Kidney epithelial cell (primary cell): ENCODE data around the gene UBQLN4. TPM values are rescaled to one million over a fixed set of nuclear protein-coding genes. Genes with fewer than 3 reads are reported as not detected.
A peak's percentile ranks its signal among the peaks of the same experiment; 100 is the strongest.

Source experiments
- DNase-seq: peaks from one replicate; pipeline ENCODE4 v3.0.0-alpha.2; 2010; ENCODE audit warnings: low read depth
- H3K27me3 ChIP-seq: 2 replicates; pipeline ENCODE4 v1.6.0; 2011; ENCODE audit warnings: low read length; ENCODE audit not compliant: control insufficient read depth, insufficient read depth
- H3K36me3 ChIP-seq: 2 replicates; pipeline ENCODE4 v1.5.1; 2011; ENCODE audit warnings: low read length; ENCODE audit not compliant: control insufficient read depth, insufficient read depth
- H3K4me3 ChIP-seq: 2 replicates; pipeline ENCODE4 v1.5.1; 2011; ENCODE audit warnings: low read depth, mild to moderate bottlenecking, control low read depth, low read length
- total RNA-seq: library from RNA; depleted of rRNA; stranded (reverse); fragments of >200 nt; gene quantifications from 2 replicates; pipeline ENCODE4 v1.2.3, GENCODE V29; 2015
- TF ChIP-seq, protein P1 (sequence below): IDR thresholded peaks from 2 replicates; pipeline ENCODE4 v1.5.1; 2011; ENCODE audit warnings: mild to moderate bottlenecking, moderate library complexity, low read length, control low read depth, inconsistent platforms; ENCODE audit not compliant: insufficient read depth, poor library complexity, severe bottlenecking

The UBQLN4 gene
- 28.2 and 30.5 TPM in 2 replicates for total RNA-seq

DNA sequence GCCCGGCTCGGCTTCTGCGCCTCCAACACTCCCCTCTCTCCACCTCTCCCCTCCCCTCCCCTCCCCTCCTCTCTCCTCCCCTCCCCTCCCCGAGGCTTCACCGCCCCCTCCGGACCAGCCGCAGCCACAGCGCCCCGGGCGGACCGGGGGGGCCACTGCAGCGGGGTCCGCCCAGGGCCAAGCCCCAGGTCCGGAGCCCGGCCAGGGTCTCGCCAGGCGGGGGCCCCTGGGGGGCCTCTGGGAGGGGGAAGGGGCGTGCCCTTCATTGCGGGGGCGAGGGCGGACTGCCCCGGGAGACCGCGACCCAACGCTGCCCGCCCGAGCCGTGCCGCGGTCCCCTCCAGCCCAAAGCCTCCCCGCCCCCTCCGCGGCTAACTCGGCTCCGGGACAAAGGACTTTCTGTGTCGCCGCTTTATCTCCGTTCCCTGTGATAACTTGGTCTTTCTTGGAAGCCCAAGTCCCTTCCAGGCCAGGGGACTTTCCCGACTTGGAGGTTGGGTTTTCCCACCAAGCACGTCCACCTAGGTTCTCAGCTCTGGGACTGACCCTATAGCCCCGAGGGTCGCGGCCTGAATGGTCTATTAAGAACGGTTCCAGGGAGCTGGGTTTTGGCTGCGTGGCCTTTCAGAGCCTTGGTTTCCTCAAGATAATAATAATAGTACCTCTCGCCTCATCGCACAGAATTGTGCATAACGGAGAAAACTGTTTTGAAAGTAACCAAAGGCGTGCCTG is at the start of gene UBQLN4:
Gene UBQLN4, minus strand, starts transcription at position 31 of the 732 bp plus-strand sequence. CDS start 97 bp downstream, outside the sequence.
- Histone ChIP-seq H3K36me3 (no peaks in the 10 kb centered on the region), H3K4me3 (peak within 1 kb of the TSS; percentile 76), H3K27me3 (no peaks in the 10 kb centered on the region)
- DNase-seq: no peak
- TF ChIP-seq, protein P1, sequence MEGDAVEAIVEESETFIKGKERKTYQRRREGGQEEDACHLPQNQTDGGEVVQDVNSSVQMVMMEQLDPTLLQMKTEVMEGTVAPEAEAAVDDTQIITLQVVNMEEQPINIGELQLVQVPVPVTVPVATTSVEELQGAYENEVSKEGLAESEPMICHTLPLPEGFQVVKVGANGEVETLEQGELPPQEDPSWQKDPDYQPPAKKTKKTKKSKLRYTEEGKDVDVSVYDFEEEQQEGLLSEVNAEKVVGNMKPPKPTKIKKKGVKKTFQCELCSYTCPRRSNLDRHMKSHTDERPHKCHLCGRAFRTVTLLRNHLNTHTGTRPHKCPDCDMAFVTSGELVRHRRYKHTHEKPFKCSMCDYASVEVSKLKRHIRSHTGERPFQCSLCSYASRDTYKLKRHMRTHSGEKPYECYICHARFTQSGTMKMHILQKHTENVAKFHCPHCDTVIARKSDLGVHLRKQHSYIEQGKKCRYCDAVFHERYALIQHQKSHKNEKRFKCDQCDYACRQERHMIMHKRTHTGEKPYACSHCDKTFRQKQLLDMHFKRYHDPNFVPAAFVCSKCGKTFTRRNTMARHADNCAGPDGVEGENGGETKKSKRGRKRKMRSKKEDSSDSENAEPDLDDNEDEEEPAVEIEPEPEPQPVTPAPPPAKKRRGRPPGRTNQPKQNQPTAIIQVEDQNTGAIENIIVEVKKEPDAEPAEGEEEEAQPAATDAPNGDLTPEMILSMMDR: peak; percentile 17

DNA sequence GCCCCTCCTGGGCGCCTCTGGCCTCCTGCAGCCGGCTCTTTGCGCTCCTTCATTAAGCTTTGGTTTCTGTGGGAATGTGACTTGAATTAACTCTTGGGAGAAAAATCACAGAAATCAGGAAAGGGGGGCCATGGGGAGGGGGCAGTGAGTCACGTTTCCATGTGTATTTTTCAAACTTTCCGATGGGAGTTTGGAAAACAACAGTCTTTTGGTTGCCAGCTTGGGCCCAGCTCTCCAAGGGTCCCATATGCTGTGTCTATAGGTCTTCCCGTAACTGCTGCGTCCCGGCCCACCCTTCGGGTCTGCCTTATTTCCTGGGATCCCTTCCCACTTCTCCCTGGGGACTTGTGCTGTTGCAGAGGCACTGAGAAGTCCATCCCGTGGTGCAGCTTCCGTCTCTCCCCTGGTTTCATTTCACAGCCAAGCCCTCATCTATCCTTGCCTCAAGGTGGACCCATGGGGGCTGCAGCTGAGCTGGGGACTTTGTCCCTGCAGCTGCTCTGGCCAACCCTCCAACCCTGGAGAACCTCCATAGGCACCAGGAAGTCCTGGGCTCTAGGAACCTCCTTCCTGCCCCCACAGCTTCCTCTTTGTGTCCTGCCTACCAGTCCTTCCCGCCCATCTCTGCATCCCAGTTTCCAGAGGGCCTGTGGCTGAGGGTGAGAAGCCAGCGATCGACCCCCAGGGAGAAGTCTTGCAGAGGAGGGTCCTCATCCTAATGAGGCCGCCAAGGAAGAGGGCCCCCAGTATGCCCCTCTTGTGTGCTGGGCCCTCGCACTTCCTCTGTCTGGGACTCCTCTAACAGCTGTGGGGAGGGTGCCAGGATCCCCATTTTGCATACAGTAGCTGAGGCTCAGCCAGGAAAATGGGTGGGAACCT is 49.3 kb upstream of the UBQLN4 start:
- DNase-seq: no peak
- H3K36me3 ChIP-seq: no peaks in the 10 kb centered on the region
- TF ChIP-seq, protein P1: no peak
- H3K4me3 ChIP-seq: no peak overlapping the region
- H3K27me3 ChIP-seq: no peaks in the 10 kb centered on the region

DNA sequence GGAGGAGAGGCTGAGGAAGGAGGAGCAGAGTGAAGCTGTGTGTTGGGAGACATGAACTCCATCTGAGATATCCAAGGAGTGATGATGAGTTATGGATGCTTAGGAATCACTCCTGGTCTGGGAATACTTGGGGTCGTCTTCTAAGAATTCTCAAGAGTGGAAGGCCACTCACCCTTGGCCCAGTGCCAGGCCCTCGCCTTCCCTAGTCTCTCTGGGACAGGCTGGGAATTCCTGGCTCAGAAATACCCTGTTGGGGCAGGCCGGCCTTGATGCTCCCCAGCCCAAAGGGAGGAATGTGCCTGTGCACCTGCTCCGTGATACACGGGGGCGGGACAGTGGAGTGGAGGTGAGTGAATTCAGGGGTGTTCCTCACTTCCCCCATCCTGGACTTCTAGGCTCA is 48.3 kb upstream of the UBQLN4 start:
- DNase-seq: no peak
- Histone ChIP-seq H3K4me3 (no peak overlapping the region), H3K27me3 (no peaks in the 10 kb centered on the region), H3K36me3 (no peaks in the 10 kb centered on the region)
- TF ChIP-seq, protein P1: no peak

DNA sequence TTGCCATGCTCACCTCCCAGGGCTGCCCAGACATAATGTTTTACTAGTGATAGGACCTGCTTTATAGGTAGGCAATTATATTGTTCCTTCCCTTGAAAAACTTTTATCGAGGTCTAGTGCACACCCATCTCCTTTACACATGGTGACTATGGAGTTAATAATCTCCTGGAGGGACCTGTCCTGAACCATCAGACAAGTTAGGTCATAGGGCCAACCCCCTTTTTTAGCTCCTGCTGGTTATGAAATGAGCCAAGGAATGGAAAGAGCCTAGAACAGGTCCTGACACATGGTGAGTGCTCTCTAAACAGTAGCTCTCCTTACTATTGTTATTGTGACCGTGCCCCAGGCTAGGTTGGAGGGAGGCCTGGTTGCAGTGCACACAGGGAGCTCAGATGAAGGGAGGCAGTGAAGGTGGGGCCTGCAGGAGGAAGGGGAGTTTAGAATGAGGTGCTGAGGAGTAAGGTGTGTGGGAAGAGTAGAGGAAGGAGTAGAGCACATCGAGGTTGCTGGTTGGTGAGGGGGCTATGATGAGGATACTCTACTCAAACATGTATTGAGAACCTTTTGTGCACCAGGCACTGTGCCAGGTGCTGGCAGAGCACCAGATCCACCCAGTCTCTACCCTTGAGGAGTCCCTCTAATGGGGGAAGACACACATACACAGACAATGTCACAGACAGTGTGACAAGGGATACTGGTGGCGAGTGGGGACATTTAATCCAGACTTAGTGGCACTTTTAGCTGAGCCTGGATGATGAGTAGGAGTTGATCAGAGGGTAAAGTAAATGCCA is 46.8 kb upstream of the UBQLN4 start:
- TF ChIP-seq, protein P1: no peak
- DNase-seq: no peak
- Histone ChIP-seq H3K4me3 (no peak overlapping the region), H3K27me3 (no peaks in the 10 kb centered on the region), H3K36me3 (no peaks in the 10 kb centered on the region)

DNA sequence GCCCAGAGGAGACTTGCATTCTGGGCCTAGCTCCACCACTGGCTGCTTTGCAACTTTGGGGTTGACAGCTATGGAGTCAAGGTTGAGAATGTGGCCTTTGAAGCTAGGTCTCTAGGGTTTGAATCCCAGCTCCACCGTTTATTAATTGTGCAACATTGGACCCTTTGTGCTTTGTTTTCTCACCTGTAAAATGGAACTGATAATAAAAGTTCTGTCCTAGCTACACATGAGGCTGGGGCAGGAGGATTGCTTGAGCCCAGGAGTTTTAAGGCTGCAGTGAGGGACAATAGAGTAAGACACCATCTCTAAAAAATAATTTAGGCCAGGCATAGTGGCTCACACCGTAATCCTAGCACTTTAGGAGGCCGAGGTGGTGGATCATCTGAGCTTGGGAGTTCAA is 45.7 kb upstream of the UBQLN4 start:
- no peaks in the 10 kb centered on the region for H3K27me3 ChIP-seq
- DNase-seq: no peak
- H3K4me3 ChIP-seq: no peak overlapping the region
- TF ChIP-seq, protein P1: no peak
- H3K36me3 ChIP-seq: no peaks in the 10 kb centered on the region
